Measurements from ENCODE around the gene TENM3. TPM values are rescaled to one million over a fixed set of nuclear protein-coding genes. Genes with fewer than 3 reads are reported as not detected.

TENM3 gene
- total and polyA plus RNA-seq, 2 of the 8 experiments (the other 6 are each of a cell fraction or from before 2014, with no cell fraction given): 36.9 to 69.3 TPM

- no peak overlapping the region for H2BK20ac ChIP-seq (ENCODE audit: low read length)
- H4K8ac ChIP-seq (ENCODE audit: extremely low read depth, insufficient read depth, low read length): no peak overlapping the region
- 78% methylated on average over 26 of the region's 26 CpGs; no CpG with 5 or more reads in 1 of the 2 experiments for WGBS, 2 experiments (ENCODE audit: extremely low coverage in 1 of 2, insufficient coverage in 1 of 2, insufficient read length in 1 of 2, insufficient replicate concordance in 2 of 2, low coverage in 1 of 2, low lambda C conversion rate in 2 of 2, missing lambda C conversion rate in 1 of 2)
- H2AFZ ChIP-seq (ENCODE audit: low read length): no peak overlapping the region
- no peaks in the 10 kb centered on the region for H3K27me3 ChIP-seq (replicated peaks in 1 of 4; ENCODE audit: control insufficient read depth in 3 of 4, extremely low read depth in 1 of 4, insufficient read depth in 3 of 4, low read length in 3 of 4)
- H2BK5ac ChIP-seq (ENCODE audit: low read depth, low read length): no peak overlapping the region
- no peak overlapping the region for H2AK5ac ChIP-seq (ENCODE audit: low read depth, low read length)
- H3K79me1 ChIP-seq (ENCODE audit: low read depth, low read length): no peaks in the 10 kb centered on the region
- no peak overlapping the region for H3K9ac ChIP-seq (replicated peaks in 1 of 4; ENCODE audit: extremely low read depth in 1 of 4, low read depth in 3 of 4, low read length in 3 of 4)
- H3K4me2 ChIP-seq (ENCODE audit: insufficient read depth in 1 of 2, low read depth in 2 of 2, low read length in 2 of 2): no peak overlapping the region
- no peak overlapping the region for H3K27ac ChIP-seq (ENCODE audit: low read depth, low read length)
- H3K9me3 ChIP-seq (ENCODE audit: insufficient read depth in 2 of 2, low read depth in 1 of 2, low read length in 1 of 2): peaks cover 0 to 6% of the 10 kb centered on the region in 2 experiments; a peak in 2 of 4 replicates
- H2BK120ac ChIP-seq (replicated peaks; ENCODE audit: low read depth, low read length): no peak overlapping the region
- H3K4me1 ChIP-seq (replicated peaks in 1 of 4; ENCODE audit: control insufficient read depth in 3 of 4, insufficient read depth in 4 of 4, low read length in 3 of 4): peaks cover 0 to 4% (median 0%) of the 10 kb centered on the region in 4 experiments; a peak in 1 of 7 replicates
- no peak overlapping the region for H3K56ac ChIP-seq (replicated peaks; ENCODE audit: insufficient read length, low read depth, low read length)
- FAIRE-seq (no peak), DNase-seq (ENCODE audit: low read depth in 1 of 2, low spot score in 2 of 2) (no peak)
- no peak overlapping the region for H3K18ac ChIP-seq (ENCODE audit: extremely low read depth, low read length)
- H3K23ac ChIP-seq (ENCODE audit: insufficient read length): no peak overlapping the region
- H2BK15ac ChIP-seq (ENCODE audit: low read length): no peak overlapping the region; the same call in 1 of the 2 replicates
- no peak overlapping the region for H3K4me3 ChIP-seq (ENCODE audit: extremely low read depth in 1 of 4, insufficient read depth in 2 of 4, low read depth in 3 of 4, low read length in 4 of 4)
- POLR2A ChIA-PET (ENCODE audit: partially characterized antibody): no interaction called here
- peak overlapping the region; percentile 62; the same call in 1 of the 2 replicates for H2BK12ac ChIP-seq (ENCODE audit: low read depth, low read length)
- H3K23me2 ChIP-seq (ENCODE audit: low read depth, low read length): no peaks in the 10 kb centered on the region
- H4K20me1 ChIP-seq (replicated peaks in 1 of 2; ENCODE audit: control insufficient read depth in 1 of 2, insufficient read depth in 2 of 2, low read length in 2 of 2): no peaks in the 10 kb centered on the region
- H3K14ac ChIP-seq (ENCODE audit: insufficient read length): no peak overlapping the region
- H3K79me2 ChIP-seq (ENCODE audit: control insufficient read depth in 1 of 2, insufficient read depth in 2 of 2, low read length in 2 of 2): no peaks in the 10 kb centered on the region
- H3K4ac ChIP-seq (replicated peaks; ENCODE audit: insufficient read length, low read depth, low read length): no peak overlapping the region
- H3K36me3 ChIP-seq (ENCODE audit: control insufficient read depth in 2 of 4, insufficient read depth in 4 of 4, low read length in 3 of 4): no peaks in the 10 kb centered on the region
- TF ChIP-seq RAD21 (IDR thresholded peaks at IDR 0.05 in 1 of 2, conservative IDR thresholded peaks at IDR 0.05 in 1 of 2; ENCODE audit: low read depth in 2 of 2, low read length in 2 of 2) (peak; percentile 60 to 64), POU5F1 (IDR thresholded peaks at IDR 0.05; ENCODE audit: low read depth, low read length) (no peak)
- TF ChIP-seq, protein P1, sequence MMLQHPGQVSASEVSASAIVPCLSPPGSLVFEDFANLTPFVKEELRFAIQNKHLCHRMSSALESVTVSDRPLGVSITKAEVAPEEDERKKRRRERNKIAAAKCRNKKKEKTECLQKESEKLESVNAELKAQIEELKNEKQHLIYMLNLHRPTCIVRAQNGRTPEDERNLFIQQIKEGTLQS (IDR thresholded peaks at IDR 0.05; ENCODE audit: insufficient read depth, low read depth, low read length): no peak
- TF ChIP-seq, protein P2, sequence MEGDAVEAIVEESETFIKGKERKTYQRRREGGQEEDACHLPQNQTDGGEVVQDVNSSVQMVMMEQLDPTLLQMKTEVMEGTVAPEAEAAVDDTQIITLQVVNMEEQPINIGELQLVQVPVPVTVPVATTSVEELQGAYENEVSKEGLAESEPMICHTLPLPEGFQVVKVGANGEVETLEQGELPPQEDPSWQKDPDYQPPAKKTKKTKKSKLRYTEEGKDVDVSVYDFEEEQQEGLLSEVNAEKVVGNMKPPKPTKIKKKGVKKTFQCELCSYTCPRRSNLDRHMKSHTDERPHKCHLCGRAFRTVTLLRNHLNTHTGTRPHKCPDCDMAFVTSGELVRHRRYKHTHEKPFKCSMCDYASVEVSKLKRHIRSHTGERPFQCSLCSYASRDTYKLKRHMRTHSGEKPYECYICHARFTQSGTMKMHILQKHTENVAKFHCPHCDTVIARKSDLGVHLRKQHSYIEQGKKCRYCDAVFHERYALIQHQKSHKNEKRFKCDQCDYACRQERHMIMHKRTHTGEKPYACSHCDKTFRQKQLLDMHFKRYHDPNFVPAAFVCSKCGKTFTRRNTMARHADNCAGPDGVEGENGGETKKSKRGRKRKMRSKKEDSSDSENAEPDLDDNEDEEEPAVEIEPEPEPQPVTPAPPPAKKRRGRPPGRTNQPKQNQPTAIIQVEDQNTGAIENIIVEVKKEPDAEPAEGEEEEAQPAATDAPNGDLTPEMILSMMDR (IDR thresholded peaks at IDR 0.05; ENCODE audit: control extremely low read depth in 1 of 3, insufficient read depth in 1 of 3, low read depth in 1 of 3, low read length in 3 of 3): peak; percentile 47 to 55 (median 54)
- CTCF ChIA-PET (ENCODE audit: partially characterized antibody): no interaction called here
- no peak overlapping the region for H4K5ac ChIP-seq (ENCODE audit: insufficient read length, low read depth, low read length)
- no peak overlapping the region for H4K91ac ChIP-seq (replicated peaks; ENCODE audit: insufficient read length, low read length)
Measured at GRCh38 chr4:182835006-182835740, 592.0 kb downstream of the TENM3 start.
